Measurements from ENCODE around the gene PRSS50. TPM values are rescaled to one million over a fixed set of nuclear protein-coding genes. Genes with fewer than 3 reads are reported as not detected.
A peak's percentile ranks its signal among the peaks of the same experiment; 100 is the strongest.

Gene PRSS50
- total RNA-seq, 2 experiments from 2014 or later: not detected

- ChIA-PET CTCF (interaction anchor here (1.0 kb wide), 1 partner anchor 17 kb away, joined by 3 read pairs; no protein-coding TSS in a partner anchor), POLR2A (no interaction called here)
- H3K27me3 Mint-ChIP-seq: peaks cover 9% of the 10 kb centered on the region
- intact Hi-C loops (cut with micrococcal nuclease): no loop called here
- H3K36me3 Mint-ChIP-seq (ENCODE audit: low read depth): no peaks in the 10 kb centered on the region
- H3K9me3 Mint-ChIP-seq: peaks cover 3% of the 10 kb centered on the region
- no peak overlapping the region for H3K4me3 Mint-ChIP-seq
- TF ChIP-seq CTCF (IDR thresholded peaks at IDR 0.05): no peak
- H3K27ac Mint-ChIP-seq: no peak overlapping the region
- H3K4me1 Mint-ChIP-seq (ENCODE audit: low read depth): no peaks in the 10 kb centered on the region
- no peak for ATAC-seq
- DNase-seq: no peak
Observed at GRCh38 chr3:46725621-46726314, 8.1 kb upstream of the PRSS50 start.

- peak; percentile 27 for ATAC-seq
- Mint-ChIP-seq H3K4me3 (no peak overlapping the region), H3K36me3 (ENCODE audit: low read depth) (no peaks in the 10 kb centered on the region), H3K9me3 (peaks cover 3% of the 10 kb centered on the region), H3K27me3 (peaks cover 12% of the 10 kb centered on the region), H3K4me1 (ENCODE audit: low read depth) (no peaks in the 10 kb centered on the region), H3K27ac (no peak overlapping the region)
- ChIA-PET POLR2A (no interaction called here), CTCF (no interaction called here)
- DNase-seq: no peak
- intact Hi-C loops (cut with micrococcal nuclease): no loop called here
- TF ChIP-seq CTCF (IDR thresholded peaks at IDR 0.05): no peak
Observed at GRCh38 chr3:46724424-46724823, 6.8 kb upstream of the PRSS50 start.

GRCh38 chr3:46722443-46722842, 4.8 kb upstream of the PRSS50 start:
- H3K4me1 Mint-ChIP-seq (ENCODE audit: low read depth): no peaks in the 10 kb centered on the region
- H3K27ac Mint-ChIP-seq: no peak overlapping the region
- peaks cover 21% of the 10 kb centered on the region for H3K27me3 Mint-ChIP-seq
- no peak for TF ChIP-seq CTCF (IDR thresholded peaks at IDR 0.05)
- H3K9me3 Mint-ChIP-seq: peaks cover 3% of the 10 kb centered on the region
- ChIA-PET CTCF (no interaction called here), POLR2A (no interaction called here)
- ATAC-seq (no peak), DNase-seq (no peak)
- H3K36me3 Mint-ChIP-seq (ENCODE audit: low read depth): no peaks in the 10 kb centered on the region
- no peak overlapping the region for H3K4me3 Mint-ChIP-seq
- intact Hi-C loops (cut with micrococcal nuclease): no loop called here

- Mint-ChIP-seq H3K36me3 (ENCODE audit: low read depth) (no peaks in the 10 kb centered on the region), H3K4me1 (ENCODE audit: low read depth) (no peaks in the 10 kb centered on the region), H3K27me3 (peaks cover 18% of the 10 kb centered on the region), H3K27ac (no peak overlapping the region), H3K4me3 (no peak overlapping the region), H3K9me3 (peaks cover 3% of the 10 kb centered on the region)
- intact Hi-C loops (cut with micrococcal nuclease): no loop called here
- ChIA-PET CTCF (no interaction called here), POLR2A (no interaction called here)
- DNase-seq: no peak
- no peak for ATAC-seq
- TF ChIP-seq CTCF (IDR thresholded peaks at IDR 0.05): no peak
Observed at GRCh38 chr3:46721009-46721408, 3.3 kb upstream of the PRSS50 start.

GRCh38 chr3:46719735-46720271, 2.1 kb upstream of the PRSS50 start:
- intact Hi-C loops (cut with micrococcal nuclease): no loop called here
- H3K4me1 Mint-ChIP-seq (ENCODE audit: low read depth): no peaks in the 10 kb centered on the region
- peaks cover 3% of the 10 kb centered on the region for H3K9me3 Mint-ChIP-seq
- no peaks in the 10 kb centered on the region for H3K36me3 Mint-ChIP-seq (ENCODE audit: low read depth)
- POLR2A ChIA-PET: no interaction called here
- H3K27me3 Mint-ChIP-seq: peaks cover 18% of the 10 kb centered on the region
- no peak overlapping the region for H3K27ac Mint-ChIP-seq
- no peak for ATAC-seq
- no peak overlapping the region for H3K4me3 Mint-ChIP-seq
- TF ChIP-seq CTCF (IDR thresholded peaks at IDR 0.05): no peak
- DNase-seq: no peak
- CTCF ChIA-PET: interaction anchor here (0.8 kb wide), 1 partner anchor 10 kb away, joined by 3 read pairs; no protein-coding TSS in a partner anchor
